Measurements from ENCODE around the gene COP1.

GRCh38 chr1:176167210-176167609 lies 39.9 kb downstream of the COP1 start:
- TF ChIP-seq CTCF (IDR thresholded peaks at IDR 0.05 in 8 of 11, conservative IDR thresholded peaks at IDR 0.05 in 3 of 11): no peak
- TF ChIP-seq POLR2A (IDR thresholded peaks at IDR 0.05): no peak
- TF ChIP-seq POLR2AphosphoS5 (IDR thresholded peaks at IDR 0.05): no peak

Measured in spleen (tissue), 7 donors.